ENCODE measurements around the gene LCN10.

The LCN10 gene

DNA sequence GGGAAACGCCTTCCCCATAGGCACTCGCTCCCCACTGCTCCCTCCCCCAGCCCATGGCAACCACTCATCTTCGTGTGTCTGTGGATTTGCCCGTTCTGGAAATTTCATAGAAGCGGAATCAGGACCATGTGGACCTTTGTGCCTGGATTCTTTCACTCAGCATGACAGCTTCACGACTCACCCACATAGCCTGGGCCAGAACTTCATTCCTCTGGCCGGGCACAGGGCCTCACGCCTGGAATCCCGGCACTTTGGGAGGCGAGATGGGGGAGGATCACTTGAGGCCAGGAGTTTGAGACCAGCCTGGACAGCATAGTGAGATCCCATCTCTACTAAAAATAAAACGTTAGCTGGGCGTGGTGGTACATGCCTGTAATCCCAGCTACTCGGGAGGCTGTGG, 42.4 kb downstream of the LCN10 start:
- DNase-seq (ENCODE audit: low read depth), result no peak

DNA sequence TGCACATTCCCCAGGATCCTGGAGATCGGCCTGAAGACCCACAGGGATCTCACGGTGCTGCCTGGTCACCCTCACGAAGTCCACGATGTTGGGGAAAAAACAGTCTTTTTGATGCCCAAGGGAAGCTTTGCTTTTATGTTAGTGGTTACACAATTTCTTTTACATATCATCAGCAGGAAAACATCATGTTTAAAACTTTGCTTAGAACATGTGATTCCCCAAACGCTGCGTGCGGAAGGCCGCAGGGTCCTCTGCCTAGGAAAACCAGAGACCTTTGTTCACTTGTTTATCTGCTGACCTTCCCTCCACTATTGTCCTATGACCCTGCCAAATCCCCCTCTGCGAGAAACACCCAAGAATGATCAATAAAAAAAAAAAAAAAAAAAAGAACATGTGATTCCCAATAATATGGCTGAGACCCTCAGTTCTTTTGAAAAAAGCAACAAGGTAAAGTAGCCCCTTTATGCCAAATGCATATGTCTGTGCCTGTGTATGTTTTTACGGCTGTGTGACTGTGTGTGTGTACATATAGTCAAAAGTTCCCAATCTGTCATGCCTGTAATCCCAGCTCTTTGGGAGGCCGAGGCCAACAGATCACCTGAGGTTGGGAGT, 44.0 kb downstream of the LCN10 start:
- no peak for DNase-seq (ENCODE audit: low read depth)

DNA sequence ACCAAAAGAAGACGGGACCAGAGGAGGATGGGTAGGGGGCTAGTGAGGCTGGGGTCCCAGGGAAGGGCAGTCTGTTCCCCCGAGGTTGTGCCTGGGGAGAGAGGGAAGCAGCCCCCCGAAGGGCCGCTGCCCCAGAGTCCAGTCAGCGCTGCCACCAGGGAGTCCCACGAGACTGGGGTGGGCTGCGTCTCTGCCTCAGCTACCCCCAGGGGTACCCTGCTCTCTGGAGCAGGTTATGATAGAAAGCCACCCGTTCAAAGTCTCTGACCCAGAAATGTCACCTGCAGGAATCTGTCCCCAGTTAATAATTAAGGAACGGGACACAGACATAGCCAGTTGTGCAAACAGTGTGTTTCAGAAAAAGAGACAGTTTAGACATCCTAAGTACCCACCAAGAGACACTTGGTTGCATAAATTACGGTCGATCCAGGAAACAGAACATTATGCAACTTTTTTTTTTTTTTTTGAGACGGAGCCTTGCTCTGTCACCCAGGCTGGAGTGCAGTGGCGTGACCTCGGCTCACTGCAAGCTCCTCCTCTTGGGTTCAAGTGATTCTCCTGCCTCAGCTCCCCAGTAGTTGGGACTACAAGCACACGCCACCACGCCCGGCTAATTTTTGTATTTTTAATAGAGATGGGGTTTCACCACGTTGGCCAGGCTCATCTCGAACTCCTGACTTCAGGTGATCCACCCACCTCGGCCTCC, 44.8 kb downstream of the LCN10 start:
- DNase-seq (ENCODE audit: low read depth), result no peak

DNA sequence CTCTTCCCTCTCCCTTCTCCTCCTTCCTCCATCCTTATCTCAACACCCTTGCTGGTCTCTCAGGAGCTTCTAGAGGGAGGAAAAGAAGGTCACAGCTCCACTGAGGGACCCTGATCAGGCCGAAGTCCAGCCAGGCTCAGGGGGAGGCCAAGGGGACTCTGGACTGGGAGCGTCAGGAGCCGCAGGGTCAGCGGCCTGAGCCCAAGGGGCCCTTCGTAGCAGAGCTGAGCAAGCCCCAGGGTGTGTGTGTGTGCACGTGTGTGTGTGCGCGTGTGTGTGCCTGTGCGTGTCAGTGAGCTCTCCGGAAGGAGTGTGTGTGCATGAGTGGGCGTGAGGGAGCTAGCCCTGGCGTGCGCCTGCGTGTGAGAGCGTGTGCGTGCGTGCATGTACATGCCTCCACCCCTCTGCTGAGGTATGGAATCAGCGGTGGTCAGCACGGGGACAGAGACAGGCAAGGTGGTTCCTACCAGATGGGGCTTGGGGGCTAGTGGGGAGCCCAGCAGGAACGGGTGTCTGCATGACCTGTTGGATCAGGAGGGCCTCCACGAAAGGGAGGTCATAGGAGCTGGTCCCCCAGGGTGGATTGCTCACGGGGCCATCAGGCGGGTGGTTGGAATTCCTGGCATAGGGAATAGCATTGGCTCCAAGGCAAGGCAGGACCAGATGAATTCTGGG, 45.5 kb downstream of the LCN10 start:
- no peak for DNase-seq (ENCODE audit: low read depth)

DNA sequence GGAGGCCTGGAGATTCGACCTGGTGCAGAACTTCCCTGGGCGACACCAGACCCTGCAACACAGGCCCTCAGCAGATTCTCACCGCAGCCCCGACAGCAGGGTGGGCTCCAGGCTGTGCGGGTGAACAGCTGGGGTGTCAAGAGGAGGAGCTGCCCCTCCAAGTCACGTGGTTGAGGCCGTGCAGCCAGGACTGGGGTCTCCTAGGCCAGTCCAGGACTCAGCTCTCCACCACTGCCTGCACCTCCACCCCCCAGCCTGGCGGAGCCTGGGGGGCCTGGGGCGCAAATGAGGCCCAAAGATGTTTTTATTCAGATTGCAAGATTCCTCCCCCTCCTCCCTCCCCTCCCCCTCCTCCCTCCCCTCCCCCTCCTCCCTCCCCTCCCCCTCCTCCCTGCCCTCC, 46.2 kb downstream of the LCN10 start:
- no peak for DNase-seq (ENCODE audit: low read depth)

DNA sequence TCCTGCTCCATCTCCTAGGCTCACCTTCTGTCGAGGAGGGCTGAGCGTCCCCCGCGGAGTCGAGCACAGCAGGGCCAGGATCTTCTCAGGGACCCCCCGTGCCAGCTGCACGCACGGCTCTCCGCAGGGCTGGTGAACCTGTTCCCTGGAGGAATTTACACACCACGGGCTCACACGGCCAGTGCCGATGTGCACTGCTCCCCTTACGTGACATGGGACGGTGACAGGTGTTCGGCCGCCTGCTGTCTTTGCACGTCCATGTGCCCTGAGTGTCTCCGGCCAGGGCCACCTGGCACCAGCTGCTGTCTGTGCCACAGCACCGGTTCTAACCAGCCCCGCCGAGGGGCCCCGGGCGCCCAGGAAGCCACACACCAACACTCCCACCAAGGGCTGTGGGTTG, 46.8 kb downstream of the LCN10 start:
- no peak for DNase-seq (ENCODE audit: low read depth)

DNA sequence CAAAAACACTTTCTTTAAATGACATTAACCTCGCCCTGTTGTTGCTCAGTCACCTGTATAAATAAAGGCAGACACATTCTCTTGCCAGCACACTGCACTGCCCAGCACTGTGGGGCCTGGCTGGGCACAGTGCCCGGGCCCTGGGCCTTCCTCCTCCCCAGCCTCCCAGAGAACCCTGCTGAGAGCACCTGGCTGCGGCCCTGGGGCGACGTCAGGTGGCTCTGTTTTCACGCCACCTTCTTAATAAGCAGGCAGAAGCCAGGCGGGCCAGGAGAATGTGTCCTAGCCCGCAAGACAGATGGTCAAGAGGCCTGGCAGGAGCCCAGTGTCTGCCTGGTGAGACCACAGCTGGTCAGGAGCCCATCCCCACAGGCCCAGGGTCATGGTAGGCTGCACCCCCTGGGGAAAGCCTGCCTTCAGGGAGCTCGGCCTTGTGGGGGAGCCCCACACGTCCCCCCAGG, 47.3 kb downstream of the LCN10 start:
- no peak for DNase-seq (ENCODE audit: low read depth)

DNA sequence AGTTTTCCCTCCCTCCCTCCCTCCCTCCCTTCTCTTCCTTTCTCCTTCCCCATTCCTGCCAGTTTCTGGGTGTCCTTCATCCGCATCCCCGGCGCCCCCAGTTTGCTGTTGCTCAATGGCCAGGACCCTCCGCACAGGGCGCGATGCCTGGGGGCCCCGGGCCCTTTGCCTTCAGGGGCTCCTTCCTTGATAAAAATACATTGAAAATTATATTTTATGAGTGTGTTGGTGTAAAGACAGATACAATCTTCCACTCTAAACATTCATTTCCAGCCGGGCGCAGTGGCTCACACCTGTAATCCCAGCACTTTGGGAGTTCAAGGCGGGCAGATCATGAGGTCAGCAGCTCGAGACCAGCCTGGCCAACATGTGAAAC, 47.9 kb downstream of the LCN10 start:
- DNase-seq (ENCODE audit: low read depth), result no peak

DNA sequence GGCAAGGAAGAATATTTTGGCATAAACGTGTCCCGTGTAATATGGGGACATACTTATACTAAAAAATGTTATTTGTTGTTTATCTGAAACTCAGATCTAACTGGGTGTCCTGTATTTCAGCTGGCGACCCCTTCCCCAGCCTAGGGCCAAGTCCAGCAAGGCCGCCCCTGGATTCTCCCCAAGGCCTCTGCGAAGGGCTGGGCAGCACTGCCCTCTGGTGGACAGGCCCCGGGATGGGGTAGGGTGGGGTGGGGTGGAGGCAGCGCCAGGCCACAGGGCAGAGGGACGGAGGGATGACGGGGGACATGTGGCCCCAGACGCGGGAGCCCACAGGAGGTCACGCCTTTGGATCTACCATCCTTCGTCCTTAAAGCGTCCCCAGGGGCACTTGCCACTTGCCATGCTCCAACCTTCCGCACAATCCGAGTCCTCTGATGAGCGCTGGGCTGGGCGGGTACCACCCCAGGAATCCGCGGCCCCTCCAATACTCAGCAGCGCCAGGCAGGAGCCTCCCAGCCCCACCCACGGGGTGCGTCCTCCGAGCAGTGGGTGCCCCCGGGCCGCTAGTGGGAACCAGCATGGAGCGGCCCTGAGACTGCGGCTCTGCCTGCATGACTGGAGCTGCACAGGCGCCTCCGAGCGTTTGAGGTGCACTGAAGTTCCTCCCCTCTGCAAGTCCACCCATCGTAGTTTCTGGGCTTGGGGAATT, 48.4 kb downstream of the LCN10 start:
- no peak for DNase-seq (ENCODE audit: low read depth)

DNA sequence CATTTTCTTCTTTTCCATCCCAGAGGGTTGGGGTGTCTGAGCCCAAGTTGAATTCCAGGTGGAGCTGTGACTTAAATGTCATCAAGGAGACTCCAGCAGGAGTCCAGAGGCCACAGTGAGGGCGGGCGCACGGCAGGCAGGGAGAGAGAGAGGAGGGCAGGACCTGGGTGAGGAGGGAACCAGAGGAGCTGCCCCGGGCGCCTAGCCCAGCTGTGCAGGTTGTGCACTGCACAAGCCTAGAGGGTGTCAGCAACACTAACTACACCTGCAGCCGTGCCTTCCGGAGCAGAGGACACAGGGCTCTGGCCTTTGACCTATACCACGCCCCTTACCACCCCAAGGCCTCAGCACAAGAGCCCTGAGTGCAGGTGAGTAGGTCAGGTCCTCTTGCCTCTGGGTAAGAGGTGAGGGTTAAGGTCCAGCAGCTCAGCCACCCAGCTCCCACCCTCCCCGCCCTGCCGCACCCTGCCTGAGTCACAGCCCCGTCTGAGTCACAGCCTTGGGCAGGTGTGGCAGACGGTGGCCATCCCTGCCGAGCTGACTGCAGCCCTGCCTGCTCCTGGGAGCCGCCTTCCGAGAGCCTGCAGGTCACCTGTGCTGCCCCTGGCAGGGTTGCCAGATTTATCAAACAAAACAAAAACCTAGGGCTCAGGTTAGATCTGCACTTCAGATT, 49.1 kb downstream of the LCN10 start:
- DNase-seq (ENCODE audit: low read depth), result no peak

DNA sequence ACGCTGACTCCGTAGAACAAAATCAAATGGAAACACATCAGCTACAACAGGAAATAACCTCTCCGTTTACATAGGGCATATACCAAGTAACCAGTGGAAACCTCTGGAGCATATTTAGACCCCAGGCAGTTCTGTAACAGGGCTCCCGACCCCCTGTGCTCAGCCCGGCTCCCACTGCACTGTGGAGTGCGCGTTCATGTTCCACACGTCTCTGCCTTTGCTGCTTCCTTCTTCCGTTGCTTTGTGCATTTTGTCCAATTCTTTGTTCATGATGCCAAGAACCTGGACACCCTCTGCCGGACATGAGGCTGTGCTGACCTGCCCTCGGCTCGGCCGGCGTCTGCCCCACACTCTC, 49.6 kb downstream of the LCN10 start:
- DNase-seq (ENCODE audit: low read depth), result no peak

DNA sequence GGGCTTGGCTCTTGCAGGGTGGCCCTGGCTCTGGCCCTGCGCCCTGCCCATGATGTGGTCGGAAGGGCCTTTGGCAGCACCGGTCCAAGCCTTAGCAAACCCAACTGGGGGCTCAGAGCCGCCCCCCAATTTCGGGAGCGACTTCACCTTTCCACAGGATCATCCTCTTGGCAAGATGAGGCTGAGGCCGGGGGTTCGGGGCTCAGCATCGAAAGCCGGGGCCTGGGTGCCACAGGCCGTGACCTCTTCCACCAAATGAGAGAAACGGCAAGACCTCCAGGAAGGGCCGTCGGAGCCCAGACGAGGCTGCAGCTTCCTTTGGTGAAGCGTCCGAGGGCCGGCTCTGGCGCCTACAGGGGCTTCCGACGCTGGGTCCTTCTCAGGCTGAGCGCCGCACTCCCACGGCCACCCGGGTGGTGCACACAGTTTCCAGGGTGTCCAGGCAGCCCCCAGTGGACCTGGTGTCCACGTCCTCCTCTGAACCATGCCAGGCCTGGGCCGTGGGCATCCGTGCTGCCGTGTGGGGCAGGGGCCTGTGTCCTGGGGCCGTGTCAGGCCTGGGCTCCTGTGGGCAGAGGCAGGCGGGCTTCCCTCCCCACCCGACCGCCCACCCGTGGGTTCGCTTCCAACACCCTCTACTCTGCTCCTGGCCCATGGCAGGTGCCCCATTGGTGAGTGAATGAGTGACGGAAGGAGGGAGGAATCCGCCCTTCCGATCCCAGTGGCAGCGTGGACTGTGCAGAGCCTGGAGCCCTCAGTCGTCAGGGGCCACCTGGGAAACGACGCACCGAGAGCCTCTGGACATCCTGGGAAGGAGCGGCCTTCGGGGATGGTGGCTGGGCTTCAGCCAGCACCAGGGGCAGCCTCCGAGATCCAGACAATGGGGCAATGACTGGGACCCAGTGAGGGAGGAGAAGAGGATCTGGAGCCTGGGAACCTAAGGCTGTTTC, 50.3 kb downstream of the LCN10 start:
- no peak for DNase-seq (ENCODE audit: low read depth)

DNA sequence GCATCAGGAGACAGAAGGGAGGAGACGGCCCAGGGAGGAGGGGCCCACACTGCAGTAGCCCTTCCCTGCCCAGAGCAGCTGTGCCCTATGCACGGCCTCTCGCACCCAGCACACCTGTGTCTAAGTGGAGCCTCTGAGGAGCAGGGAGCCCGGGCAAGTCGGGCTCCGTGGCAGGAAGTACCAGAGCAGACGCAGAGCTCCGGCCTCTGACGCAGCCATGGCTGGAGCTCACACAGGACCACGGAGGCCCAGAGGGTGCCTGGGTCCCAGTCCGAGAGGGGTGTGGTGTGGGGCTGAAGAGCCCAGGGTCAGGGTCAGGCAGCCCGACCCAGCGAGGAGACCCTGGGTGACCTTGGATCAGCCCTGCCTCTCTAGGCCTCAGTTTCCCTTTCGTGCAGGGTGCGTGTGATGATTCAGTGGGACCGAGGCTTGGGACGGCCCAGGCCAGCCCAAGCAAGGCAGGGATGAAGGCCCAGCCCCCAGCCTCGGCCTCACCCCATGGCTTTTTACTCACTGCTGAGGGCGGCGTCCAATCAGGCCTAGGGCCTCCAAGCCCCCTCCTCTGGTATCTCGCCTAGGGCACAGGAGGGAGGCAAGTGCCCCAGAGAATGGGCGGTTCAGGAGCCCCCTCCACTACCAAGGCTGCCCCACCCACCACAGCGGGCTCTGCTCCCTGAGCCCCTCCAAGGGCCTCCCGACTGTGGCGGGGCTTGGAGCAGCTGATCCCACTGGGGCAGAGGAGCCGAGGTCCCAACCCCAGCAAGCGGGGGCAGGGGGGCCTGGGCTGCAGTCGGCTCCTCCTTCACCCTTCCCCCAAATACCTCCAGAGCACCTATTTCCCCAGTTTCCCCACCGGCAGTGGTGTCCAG, 51.2 kb downstream of the LCN10 start:
- DNase-seq (ENCODE audit: low read depth), result no peak

DNA sequence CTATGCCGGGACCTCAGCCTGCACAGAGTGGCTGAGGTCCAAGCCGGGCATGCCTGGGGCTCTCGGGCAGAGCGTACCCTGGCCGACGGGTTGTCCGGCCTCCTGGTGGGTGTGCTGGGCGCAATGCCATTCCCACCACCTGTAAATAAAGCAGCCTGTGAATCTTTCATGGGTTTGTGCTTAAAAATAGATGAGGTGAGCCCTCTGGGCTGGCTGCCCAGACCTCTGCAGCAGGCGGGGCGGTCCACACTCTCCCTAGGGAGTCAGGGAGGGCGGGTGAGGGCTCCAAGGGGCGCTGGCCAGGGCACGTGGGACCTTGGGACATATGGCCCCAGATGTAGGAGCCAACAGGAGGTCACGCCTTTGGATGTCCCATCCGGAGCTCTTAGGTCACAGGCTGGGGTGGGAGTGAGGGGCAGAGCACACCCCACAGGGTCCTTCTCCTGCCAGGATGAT, 51.9 kb downstream of the LCN10 start:
- no peak for DNase-seq (ENCODE audit: low read depth)

DNA sequence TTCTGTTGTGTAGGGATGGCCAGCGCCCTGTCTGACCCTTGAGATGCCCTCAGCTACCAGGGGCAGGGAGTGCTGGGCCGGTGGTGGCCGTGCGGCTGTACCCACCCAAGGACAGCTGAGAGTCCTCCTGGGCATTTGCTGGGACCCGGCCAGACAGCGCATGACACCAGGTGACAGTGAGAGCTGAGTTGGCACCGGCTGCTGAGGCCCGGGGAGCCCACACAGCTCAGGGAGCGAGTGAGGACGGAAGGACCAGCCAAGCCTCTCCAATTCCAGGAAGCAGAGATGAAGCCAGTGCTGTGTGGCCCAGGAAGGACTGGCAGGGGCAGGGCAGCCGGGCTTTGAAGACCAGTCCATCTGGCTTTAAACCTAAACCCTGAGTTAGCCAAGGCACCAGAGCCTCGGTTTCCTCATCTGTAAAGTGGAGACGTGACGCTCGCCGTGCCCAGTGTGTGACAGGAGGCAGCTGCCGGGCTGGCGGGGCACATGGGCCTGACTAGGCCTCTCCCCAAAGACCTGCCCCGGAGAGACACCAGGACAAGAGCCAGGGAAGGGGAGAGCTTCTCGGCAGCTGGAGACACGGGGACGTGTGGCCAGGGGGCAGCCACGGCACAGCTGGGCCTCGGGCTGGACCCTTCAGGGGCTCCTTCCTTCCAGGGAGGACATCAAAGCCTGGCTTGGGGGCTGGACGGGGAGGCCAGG, 52.5 kb downstream of the LCN10 start:
- DNase-seq (ENCODE audit: low read depth), result no peak

DNA sequence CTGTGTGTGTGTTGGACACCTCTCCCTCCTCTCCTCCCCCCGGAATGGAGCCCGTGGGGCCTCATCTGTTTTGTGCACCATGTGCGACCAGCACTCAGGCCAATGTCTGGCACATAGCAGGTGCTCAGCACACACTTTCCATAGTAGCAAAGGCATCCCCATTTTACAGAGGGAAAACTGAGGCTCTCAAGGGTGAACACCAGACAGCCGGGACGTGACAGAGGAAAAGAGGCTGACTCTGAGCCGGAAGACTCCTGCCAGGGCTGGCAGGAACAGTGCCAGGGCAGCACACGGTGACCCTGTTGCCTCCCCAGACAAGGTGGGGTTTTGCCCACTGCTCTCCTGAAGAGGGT, 53.7 kb downstream of the LCN10 start:
- no peak for DNase-seq (ENCODE audit: low read depth)

DNA sequence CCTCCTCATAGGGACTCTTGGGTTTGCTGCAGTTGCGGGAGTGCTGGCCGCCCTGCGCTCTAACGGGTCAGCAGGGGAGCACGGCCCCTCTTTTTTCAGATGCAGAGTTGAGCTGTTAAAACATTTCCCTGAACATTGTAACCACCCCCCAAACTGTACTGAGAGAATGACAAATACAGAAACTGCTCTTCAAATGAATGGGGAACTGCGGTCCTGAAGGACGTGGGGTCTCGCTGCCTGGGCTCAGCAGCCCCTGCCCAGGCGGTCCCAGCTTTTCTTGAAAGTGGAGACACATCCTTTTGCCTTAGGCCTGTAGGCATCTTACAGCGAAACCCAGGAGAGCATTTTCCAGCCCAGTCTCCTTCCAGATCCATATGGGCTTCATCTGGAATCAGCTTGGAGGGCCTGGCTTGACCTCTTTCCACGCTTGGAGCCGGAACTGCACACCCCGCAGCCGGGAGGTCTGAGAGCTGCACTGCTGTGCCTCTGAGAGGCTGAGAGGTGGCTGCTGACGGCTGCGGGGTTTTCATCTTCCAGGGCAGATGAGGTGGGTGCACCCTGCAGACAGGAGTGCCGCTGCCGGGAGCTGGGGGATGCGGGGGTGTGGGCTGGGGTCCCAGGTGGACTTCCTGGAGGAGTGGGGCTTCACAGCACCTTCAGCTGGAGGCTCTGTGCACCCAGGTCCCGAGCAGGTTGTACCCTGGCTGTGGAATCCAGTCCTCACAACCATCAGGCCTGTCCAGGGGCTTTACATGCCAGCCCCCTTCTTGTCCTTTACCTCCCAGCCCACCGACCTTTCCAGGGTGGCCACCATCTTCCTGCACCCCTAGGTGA, 54.2 kb downstream of the LCN10 start:
- no peak for DNase-seq (ENCODE audit: low read depth)
